HG03095 (cell line): ENCODE results near the gene ELAVL1.

Experiments
- ATAC-seq: cut with Tn5 transposase; IDR thresholded peaks from one replicate; pipeline ENCODE4 v1.9.1; 2021; ENCODE audit warnings: moderate library complexity; ENCODE audit not compliant: unreplicated experiment

The ELAVL1 gene

DNA sequence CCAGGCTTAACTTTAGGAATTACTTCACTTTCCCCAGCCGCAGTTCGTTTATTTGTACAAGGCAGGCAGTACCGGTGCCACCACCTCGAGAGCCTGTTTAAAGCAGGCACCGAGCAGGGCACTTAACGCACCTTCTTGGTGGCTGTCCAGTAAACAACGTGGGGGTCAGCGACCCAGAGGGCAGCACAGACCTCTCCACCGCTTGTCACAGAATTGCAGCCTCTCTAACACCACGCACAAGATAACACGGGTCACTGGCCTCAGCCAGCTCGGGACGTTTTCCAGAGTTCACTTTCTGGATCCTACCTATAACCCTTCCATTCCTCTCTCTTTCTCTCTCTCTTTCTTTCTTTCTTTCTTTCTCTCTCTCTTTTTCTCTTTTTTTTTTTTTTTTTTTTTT is 16.8 kb upstream of the ELAVL1 start:
- no peak for ATAC-seq

DNA sequence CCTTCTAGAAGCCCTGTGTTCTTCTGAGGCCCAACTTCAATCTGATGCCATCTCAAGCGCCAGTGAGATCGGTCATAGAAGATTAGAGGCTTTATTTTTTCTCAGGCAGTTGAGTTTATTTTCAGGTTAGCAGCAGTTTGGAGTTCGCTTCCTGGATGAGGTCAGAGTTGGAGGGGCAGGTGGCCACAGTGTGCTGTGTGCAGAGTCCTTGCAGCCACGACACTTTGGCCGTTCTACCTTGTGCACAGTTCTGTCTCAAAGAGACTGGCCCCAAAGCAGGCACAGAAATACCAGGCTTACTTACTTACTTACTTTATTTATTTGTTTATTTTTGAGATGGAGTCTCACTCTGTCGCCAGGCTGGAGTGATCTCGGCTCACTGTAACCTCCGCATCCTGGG is 15.9 kb upstream of the ELAVL1 start:
- ATAC-seq: no peak

DNA sequence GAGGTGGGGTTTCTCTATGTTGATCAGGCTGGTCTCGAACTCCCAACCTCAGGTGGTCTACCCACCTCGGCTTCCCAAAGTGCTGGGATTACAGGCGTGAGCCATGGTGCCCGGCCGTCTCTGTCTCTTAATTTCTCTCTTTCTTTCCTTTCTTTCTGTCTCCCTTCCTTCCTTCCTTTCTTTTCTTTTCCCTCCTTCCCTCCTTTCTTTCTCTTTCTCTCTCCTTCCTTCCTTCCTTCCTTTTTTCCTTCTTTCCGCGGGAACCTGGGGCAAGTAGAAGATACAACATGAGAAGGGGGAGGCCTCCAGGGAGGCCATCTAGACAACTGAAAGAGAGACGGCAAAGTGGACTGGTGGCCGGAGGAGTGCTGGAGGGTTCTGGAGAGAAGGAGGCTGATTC is 15.2 kb upstream of the ELAVL1 start:
- ATAC-seq: no peak

DNA sequence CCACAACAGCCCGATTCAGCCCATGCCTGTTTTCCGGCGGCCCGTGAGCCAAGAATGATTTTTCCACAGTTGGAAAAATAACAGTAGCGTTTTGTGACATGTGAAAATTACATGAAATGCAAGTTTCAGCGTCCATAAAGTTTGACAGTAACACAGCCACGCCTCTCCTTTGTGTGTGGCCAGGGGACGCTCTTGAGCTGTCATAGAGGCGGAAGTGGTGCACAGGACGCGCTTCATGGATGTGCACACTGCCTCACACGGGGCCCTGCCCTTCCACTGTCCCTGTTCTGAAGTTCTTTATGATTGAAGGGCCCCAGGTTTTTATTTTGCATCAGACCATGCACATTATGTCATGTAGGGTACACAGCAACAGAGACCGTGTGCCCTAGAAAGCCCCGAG is 12.4 kb upstream of the ELAVL1 start:
- ATAC-seq: no peak

DNA sequence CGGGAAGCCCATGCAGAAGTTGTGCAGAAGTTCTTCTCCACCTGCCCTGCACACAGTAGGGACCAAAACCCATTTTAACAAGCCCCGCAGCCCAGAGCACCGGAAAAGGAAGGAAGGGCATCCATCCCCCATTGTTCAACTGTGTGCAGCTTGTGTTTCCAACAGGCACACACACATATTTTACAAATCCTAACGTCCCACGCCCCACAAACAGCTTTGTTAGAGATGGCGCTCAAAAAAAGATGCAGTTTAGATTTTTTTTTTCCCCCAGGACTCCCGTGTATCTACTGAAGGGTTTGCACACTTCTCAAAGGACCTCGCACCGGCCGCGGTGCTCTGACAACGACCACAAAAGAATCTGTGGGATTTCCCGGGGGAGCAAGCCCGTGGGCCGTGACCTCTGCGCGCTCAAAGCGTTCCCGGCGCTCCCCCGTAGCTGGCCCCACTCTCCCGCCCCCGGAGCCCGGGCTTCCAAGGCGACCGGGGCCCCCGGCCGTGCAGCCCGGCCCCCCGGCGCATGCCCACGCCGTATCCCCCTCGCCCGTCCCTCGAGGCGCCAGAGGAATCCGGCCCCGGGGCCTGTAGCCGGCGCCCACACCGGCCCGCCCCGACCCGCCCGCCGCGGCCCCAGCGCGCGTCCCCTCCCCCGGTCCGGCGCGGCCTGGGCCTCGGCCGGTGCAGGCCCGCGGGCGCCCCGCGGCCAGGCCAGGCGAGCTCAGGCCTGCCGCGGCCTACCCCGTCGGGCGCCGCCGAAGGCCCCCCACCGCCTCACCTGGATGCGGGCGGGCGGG is 523 bp downstream of the ELAVL1 start:
- ATAC-seq: peak; percentile 18

DNA sequence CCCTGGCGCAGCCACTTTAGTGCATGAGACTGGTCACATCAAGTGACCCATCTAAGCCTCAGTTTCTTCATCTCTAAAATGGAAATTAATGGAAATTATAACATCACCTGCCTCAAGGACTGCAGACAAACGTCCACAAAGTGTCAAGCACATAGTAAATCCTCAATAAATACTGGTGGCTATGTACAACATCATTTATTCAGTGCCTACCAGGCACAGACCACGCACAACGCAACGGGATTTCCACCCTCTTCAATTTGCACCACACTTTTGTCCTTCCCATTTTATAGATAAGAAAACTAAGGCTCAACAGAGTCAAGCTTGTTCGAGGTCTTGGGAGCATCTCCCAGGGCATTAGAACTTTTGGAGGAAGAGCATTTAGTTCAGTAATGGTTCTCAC is 1.4 kb downstream of the ELAVL1 start:
- ATAC-seq: no peak

DNA sequence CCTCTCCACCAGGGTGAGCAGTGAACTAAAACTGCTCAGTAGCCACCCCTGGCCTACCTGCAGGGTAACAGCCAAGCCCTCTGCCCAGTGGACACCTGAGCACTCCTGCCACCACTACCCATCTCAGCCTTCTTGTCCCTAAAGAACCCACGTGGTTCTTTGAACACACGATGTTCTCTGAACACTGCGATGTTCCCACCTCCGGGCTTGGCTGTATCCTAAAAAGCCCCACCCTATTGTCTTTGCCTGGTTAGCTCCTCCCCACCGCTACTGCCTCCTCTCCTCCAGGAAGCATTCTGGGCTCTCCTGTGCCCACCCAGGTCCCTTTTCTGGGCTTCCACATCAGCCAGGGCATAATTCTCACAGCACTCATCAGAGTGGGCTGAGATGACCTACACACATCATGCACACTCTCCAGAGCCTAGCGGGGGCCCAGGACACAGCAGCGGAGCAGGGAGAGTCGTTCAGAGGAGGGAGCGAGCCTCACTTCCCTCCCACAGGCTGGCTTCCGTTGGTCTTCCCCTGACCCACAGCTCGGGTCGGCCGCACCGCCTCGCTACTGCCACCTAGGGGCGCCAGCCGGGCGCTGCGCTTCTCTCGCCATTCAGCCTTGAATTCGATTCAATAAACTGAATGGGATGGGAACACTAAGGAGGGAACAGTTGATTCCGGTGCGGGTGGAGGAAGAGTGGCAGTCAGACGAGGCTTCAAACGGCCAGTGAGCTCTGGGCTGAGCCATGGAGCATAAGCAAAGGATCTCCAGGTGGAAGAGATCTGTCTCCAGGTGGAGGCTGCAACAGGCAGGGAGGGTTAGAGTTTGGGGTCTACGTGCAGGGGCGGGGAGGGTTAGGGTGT is 3.2 kb downstream of the ELAVL1 start:
- ATAC-seq: peak; percentile 39

DNA sequence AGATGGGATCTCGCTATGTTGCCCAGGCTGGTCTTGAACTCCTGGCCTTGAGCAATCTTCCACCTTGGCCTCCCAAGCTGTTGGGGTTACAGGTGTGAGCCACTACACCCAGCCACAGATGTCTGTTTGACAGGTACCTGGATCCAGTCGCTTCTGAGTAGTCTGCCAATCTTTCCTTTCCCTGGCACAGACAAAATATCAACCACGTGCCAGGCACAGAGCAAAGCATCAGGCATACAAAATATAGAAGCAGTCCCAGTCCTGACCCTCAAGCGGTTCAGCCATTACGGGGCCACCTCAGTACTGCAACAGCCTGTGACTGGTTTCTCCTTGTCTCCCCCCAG is 3.8 kb downstream of the ELAVL1 start:
- no peak for ATAC-seq

DNA sequence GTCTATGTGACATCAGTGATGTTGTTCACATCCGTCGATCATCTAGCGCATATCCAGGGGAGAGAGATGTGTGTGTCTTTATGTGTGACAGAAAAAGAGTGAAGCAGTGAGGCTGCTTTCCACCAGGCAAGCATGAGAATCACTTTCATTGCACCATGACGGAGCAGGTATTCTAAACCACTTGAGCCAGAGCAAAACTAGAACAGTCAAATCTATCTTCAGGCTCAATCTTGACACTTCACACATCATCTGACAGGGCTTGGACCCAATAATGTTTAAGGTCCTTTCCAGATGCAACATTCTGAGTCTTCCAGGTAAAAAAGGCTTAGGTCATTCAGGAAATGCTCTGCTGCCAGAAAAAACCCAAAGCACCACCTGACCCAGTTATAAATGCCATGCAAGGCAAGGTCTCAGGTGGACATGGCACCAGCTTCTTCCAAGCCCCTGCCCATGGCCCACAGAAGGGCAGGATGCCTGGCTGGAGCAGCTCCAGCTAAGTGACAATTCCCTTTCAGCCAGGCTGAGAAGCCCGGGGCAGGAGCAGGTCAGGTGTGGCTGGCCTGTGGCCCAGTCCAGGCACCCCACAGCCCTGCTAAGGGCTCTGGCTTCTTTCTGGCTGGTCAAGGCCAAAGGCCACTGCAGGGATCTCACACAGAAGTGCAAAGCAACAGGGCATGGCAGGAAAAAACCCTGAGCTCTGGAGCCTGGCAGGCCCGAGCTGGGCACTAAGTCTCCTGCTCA is 5.0 kb downstream of the ELAVL1 start:
- no peak for ATAC-seq

DNA sequence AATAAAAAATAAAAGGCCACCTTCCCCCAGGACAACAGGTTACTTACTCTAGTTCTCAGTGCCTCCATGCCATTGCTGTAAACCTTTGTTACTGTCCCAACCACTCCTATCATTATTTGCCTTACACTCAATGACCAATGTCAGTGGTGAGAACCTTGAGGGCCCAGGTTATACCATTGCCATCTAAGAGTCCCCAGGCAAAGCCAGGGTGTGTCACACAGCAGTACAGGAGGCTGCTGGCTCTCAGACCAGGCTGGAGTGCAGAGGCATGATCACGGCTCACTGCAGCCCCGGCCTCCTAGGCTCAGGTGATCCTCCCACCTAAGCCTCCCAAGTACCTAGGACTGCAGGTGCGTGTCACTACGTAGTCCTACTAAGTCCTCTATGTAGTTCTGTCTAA is 6.1 kb downstream of the ELAVL1 start:
- ATAC-seq: no peak

DNA sequence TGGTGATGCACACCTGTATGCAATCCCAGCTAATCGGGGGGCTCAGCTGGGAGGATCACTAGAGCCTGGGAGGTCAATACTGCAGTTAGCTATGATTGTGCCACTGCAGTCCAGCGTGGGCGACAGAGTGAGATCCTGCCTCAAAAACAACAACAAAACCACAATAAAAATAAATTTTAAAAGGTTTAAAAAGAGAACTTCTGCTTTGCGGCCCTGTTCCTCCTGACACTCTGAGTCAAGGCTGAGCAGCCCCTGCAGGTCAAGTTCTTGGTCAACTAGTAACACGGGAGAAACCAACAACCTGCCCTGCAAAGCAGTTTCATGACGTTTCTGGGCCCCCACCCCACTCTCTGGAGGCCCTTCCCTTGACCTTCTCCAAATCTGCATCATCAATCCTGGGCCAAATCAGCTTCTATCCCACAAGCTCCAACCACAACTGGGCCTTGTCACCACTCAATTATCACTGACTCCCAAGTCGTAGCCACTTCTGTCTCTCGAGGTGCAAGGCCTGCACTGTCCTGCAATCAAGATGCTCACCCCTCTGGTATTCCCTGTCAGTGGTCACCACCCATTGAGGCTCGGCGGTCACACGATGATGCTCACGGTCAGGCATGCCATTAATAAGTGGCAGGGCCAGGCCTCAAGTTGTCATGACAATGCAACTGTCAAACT is 7.5 kb downstream of the ELAVL1 start:
- ATAC-seq: no peak

DNA sequence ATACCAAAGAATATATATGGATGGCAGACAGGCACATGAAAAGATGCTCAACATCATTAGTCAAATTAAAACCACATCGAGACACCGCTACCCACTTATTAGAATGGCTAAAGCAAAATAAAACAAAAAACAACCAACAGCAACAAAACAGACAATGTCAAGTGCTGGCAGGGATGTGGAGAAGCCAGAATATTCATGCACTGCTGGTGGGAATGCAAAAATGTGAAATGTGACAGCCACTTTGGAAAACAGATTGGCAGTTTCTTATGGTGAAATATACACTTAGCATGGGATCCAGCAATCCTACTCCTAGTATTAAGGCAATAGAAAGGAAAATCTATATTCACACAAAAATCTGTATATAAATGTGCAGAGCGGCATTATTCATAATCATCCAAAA is 8.6 kb downstream of the ELAVL1 start:
- ATAC-seq: no peak

DNA sequence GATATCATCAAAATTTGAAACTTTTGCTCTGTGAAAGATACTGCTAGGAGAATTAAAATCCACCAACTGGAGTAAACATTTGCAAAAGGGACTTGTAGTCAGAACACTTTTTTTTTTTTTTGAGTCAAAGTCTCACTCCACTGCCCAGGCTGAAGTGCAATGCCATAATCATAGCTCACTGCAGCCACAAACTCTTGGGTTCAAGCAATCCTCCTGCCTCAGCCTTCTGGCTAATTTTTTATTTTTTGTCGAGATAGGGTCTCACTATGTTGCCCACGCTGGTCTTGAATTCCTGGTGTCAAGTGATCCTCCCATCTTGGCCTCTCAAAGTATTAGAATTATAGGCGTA is 9.7 kb downstream of the ELAVL1 start:
- ATAC-seq: no peak

DNA sequence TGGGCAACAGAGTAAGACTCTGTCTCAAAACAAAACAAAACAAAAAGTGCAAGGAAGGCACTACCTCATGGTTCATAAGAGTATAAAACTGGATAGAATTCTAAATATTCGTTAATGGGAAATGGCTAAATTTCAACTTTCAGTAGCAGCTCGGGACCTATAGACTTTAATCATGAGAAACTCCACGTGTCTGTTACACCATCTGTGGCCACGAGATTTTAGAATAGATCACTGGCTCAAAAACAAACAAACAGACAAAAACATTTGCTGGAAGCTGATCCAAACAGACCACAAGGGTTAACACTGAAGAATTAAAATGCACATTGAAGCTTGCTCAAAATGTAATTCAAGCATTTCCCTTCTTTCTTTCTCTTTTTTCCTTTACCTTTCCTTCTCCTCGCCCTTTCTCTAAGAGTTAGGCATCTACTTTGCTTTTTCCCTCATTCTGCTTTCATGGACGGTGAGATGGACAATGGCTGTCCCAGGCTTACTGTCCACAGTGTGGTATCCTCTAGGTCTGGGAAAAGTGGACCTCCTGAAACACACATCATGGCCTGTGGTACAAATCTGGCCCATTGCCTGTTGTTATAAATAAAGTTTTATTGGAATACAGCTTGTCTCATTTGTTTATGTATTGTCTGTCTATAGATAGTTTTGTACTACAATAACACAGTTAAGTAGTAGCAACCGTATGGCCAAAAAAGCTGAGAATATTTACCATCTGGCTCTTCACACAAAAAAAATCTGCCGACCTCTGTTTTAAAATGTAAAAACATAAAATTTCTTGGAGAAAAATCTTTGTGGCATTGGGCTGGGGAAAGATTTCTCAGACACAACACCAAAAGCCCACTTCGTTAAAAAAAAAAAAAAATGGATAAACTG is 10.3 kb downstream of the ELAVL1 start:
- no peak for ATAC-seq

DNA sequence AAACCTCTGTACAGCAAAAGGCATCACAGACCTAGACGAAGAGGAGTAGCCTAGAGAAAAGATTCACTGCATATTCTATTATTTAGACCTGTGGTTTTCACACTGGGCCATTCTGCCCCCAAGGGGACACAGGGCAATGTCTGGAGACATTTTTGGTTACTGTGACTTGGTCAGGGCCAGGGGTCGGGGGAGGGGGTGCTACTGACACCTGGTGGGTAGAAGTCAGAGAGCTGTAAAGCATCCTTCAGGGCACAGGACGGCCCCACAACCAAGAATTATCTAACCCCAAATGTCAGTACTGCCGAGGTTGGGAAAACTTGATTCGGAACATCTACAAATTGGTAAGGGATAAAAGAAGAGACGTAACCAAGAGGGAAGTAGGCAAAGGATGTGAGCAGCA is 11.3 kb downstream of the ELAVL1 start:
- no peak for ATAC-seq

DNA sequence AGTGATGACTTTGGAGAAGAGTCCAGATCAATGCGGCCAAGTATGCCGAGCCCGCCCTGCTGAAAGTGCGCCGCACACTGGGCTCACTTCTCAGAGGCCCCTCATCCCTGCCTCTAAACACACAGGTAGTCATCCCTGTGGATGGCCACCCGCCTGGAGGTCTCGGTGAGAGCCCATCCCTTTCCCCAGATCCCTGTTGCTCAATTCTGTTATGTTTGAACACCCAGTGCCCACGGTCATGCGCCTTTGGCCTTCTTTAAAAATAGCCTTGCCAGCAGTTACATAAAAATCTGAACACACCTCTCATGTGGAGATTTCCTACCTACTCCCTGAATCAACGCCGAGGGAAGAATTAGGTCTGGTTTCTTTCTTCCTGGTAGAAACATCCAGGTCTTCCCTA is 11.9 kb downstream of the ELAVL1 start:
- ATAC-seq: no peak

DNA sequence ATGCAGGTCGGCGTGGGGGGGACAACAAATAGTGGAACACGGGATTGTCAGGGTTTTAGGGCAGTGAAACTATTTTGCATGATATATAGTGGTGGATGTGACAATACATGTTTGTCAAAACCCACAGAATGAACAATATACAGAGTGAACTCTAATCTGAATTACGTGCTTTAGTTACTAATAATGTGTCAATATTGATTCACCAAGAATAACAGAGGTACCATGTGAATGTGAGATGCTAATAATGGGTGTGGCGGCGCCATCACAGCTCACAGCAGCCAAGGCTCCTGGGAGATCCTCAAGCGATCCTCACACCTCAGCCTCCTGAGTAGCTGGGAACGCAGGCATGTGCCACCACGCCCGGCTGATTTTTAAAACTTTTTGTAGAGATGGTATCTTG is 12.9 kb downstream of the ELAVL1 start:
- ATAC-seq: no peak

DNA sequence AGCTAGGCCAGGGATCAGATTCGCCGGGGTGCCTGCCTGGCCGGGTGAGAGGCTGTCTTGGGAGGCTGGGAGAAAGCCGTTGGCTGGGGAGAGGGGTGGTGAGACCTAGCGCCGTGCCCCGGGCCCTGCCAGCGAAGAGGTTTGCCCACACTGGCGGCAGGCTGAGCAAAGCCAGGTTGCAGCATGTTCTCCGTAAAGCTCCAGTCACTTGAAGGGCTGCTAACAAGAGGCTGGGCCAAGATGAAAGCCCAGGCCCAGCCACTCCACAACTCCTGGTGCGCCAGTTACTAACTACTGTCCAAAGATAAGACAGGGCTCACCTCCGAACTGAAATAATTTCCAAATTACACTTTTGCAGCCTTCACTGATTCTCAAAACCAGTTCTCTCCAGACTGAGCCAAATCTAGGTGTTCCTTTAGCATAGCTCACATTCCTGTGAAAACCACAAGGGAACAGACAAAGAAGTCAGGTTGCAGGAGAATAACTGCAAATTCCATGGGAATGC is 16.3 kb downstream of the ELAVL1 start:
- no peak for ATAC-seq

DNA sequence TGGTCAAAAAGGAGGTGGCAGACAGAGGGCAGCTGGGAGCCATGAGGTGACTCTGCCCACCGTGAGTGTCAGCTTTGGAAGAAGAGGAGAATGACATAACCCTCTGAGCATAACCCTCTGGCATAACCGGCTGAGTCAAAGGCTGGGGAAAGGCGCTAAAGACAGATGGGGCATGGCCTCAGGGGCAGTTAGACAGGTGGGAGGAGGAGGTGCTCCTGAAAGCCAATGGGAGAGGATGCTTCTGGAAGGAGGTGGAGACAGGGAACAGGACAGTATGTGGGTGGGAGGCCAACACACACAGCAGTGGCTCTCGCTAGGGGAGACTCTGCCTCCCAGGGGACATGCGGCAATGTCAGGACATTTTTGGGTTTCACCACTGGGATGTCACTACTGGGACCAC is 17.1 kb downstream of the ELAVL1 start:
- ATAC-seq: no peak

DNA sequence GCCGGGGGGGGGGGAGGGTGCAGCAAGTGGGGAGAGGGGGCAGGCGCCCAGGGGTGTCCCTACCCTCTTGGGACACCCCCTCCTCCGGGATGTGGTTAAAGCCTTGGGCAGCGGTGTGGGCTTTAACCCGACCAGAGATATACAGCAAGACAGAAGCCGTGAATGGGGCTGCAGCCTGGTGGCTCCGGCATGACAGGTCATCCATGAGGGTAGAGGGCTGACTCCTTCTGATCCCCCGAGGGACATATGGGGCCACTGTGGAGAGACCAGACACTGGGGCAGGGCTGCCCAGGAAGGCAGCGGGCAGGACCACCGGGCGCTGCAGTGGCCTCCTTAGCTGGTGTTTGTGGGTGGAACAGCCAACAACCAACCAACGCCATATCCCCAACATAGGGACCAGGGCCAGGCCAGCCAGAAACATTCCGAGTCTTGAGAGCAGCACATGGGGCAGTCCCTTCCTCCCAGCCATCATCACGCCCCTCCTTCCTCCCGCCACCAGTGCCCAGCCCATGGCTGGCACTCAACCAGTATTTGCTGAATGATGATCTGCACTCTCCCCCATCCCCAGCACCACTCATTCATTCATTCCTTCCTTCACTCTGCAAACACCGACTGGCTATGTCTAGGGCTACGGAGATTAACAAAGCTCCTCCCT is 18.2 kb downstream of the ELAVL1 start:
- no peak for ATAC-seq
